ENCODE results near the gene GLI2.

Gene GLI2

DNA sequence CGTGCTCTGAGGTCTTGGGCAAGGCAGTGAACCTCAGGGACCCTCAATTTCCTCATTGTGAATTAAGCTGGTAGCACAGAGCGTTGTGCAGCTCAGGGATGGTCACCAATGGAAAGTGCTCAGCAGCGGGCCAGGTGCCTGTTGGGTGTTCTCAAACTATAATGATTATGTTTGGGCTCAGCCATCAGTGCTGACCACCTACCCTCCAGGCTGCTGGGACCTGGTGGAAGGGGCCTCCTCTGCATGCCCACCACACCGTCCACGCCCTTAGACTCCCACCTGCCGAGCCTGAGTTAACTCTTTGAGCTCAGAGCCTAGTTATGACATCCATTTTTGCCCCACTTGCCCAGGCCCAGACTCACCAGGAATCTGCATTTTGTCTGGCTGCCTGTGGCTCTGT lies 35.0 kb downstream of the GLI2 start:
- no peak for DNase-seq (ENCODE audit: low spot score)

DNA sequence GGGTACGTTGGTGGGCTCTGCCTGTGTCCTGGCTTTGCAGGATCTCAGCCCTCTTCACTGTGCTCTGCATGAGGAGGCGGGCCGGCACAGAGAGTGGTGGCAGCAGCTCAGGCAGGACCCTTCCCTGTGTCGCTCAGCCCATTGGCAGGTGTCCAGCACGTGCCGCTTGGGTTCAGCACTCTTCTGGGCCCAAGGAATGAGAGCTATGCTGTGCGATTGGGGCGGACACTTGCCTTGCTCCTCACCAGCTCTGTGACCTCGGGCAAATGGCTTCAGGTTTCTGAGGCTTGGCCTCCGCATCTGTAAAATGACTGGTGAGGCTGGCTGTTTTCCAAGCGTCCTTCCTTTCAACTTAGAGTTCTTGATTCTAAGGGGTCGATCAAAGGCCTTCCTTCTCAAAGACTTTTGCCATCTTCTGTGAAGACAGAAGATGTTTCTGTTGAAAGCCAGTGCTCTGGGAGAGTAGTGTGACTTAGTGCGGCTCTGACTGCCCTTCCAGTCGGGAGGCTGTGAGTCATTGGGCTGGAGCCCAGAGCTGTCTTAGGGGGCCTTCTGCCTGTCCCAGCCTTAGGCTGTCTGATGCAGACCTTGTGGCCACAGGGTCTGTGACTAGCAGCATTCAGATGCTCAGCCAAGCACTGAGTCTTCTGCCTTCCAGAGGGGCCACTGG lies 35.6 kb downstream of the GLI2 start:
- DNase-seq (ENCODE audit: low spot score) = peak; percentile 18

DNA sequence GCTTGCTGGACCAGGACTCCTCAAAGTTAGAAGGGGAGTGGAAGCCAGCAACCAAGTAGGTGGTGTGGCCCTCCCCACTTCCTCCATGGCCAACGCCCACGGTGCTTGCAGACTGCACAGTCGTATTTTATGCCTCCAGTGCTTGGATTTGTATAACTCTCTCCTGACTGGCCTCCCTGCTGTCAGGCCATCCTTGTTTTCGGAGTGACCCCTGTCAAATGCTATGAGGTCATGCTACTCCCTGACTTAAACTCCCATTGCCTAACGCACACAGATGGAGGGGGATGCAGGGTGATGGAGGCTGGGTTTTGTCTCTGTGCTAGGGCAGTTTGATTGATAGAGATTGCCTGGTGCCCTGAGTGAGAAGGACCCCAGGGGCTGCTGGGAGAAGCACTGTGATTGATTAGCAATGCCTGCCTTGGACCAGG lies 36.1 kb downstream of the GLI2 start:
- no peak for DNase-seq (ENCODE audit: low spot score)

DNA sequence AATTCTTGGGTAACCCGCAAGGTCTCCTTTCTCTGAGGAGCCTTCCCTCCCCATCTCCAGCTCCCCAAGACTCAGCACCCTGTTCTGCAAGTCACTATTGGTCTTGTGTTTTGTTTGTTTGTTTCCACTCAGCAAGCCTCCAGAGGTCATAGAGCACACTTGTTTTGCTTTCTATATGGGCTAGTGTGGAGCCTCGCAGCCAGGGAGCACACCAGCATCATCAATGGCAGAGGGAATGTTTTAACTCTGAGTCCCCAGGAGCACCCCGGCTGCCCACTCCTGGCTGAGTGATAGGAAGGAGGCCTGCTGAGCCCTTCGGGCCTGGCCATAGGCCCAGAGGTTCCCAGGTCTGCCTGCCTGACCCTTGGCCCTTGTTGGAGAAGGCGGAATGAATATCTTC lies 36.6 kb downstream of the GLI2 start:
- no peak for DNase-seq (ENCODE audit: low spot score)

DNA sequence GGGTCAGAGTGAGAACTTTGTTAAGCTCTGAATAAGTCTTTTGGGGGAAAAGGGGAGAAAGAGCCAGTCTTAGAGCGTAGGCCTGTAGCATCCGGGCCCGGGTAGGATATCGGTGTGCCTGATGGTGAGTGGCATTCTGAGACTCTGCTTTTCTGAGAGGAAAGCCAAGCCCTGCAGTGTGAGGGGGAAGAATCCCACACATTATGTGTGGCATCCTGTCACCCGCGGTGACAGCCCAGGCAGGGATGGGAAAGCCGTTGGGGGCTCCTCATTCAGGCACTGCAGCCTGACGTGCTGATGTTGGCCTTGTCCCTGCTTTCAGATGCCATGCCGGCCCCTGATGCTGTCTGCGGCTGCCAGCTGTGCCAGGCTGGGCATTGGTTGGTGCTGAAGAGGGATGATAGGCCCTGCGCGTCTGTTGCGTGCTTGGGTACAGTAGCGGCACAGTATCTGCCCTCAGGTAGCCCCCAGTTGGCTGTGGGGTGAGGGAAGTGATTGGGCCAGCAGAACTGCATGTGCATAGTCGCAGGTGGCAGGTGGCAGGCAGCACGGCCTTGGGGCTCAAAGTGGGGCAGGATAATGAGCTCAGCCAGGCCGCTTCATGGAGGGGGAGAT lies 37.6 kb downstream of the GLI2 start:
- DNase-seq (ENCODE audit: low spot score) = no peak

DNA sequence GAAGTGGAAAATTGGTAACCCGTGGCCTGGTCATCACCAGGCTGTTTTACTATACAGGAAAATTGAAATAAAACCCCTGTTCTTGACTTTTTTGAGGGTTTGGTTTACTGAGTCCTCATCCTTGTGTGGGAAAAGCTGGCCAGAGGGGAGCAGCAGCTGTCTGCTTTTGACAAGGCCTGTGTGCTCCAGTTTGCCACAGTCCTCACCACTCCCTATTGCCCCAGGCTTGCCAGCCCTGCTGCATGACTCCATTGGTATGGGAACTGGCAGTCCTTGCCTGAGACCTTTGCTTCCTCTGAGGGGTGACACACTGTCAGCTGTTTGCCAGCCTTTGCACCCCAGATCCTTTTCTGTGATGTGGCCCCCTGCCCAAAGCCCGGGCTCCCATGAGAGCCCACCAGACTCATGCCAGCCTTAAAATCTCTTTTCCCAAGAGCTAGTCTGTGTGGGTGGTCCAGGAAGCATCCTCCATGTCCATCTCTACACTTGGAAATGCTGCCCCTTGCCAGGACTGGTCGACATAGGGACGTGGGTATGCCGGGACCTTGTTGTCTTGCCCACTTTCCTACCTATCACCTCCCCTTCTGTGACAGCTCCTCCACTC lies 39.0 kb downstream of the GLI2 start:
- no peak for DNase-seq (ENCODE audit: low spot score)

DNA sequence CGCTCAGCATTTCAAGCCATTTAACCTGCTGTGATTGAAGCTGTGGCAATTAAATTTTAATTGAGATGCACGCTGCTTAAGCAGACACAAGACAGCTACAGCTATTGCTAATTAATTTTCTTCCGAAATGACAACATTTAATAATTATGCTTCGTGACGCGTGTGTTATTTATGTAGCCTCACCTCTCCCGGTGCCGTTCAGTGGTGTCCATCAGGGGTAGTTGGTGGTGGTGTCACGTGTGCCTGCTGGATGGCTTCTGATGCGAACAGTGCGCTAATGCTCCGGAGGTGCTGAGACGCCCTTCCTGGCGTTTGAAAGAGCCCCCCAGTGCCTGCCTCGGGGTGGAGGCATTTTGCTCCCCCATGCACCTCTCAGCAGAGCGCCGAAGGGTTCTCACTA lies 39.5 kb downstream of the GLI2 start:
- no peak for DNase-seq (ENCODE audit: low spot score)

DNA sequence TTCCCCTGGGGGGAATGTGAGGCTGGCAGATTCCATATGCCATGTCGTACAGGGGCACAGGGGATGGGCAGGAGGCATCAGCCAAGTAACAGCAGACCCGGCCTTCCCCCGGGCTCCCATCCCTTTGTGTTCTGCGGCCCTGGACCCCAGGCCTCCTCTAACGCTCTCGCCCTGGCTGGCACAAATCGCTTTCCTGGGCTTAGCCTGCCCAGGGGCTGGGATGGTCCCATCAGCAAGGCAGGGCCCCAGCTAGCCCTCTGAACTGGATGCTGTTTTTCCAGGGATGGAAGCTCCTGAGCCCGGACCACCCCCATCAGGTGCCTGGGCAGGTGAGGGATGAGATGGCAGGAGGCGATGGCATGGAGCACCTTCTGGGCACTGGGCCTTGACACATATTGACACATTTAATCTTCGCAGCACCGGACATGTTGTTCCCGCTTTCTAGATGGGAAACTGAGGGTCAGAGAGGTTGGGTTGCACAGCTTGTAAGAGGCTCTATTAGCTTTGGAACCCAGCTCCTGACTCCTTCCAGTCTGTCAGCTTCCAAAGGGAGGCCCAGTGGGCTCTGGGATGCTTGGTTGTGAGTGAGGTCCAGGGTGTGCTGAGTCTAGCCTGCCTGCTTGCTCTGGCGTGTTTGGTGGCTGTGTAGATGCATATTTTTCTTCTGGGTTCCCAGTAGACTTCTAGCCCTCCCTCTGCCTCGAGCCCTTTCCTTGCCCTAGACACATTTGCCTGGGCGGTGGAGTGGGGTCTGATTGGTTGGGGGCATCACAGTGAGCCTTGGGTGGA lies 40.3 kb downstream of the GLI2 start:
- DNase-seq (ENCODE audit: low spot score) = no peak

DNA sequence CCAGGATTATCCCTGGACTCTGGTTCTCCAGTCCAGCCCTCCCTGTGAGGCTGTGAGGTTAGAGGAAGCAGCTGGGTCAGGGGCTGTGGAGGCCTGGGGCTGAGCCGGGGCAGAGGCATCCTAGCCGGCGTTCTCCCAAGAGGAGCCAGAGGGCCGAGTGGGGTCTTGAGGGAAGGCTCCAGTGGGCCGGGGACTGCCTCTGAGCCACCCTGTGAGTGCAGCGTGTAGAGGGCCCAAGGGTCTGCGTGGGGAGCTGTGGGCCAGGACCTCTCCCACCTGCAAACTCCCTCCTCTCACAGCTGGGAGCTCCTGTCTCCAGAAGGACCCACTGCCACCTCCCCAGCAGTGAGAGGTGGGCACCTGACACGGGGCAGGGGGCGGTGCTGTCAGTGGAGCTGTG lies 41.0 kb downstream of the GLI2 start:
- no peak for DNase-seq (ENCODE audit: low spot score)

DNA sequence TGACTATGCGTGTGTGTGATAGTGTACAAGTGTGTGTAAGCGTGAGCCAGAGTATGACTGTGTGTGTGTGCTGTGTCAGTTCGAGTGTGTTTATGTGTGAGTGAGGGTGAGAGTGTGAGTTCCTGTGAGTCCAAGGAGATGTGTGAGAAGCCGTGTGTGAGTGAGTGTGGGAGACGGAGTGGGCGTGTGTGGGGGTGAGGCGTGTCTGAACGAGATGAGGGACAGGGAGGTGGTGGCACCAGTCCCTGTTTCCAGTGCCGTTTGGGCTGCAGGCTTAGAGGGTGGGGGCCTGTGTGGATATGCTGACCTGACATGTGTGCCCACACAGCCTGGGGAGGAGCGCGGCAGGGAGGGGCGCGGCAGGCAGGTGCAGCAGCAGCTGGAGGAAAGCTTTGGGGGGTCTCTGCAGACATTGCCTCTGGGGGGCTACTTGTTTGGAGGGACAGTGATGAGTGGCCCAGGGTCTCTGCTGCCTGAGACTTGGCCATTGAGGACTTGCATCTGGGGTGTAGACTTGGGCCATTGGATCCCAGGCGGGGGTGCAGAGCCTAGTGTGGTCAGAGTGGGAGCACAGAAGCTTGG lies 41.6 kb downstream of the GLI2 start:
- no peak for DNase-seq (ENCODE audit: low spot score)

DNA sequence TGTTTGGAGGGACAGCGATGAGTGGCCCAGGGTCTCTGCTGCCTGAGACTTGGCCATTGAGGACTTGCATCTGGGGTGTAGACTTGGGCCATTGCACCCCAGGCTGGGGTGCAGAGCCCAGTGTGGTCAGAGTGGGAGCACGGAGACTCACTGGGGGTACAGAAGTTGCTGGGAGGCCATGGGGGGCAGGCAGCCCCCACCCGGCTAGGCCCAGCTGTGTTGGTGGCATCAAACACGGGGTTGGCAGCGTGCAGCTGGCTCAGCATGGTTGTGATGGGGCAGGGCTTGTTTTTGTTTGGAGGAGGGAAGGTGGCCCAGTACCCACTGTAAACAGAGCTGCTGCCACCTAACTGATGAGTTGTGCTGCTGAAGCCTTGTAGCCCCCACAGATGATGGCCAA lies 42.1 kb downstream of the GLI2 start:
- DNase-seq (ENCODE audit: low spot score) = no peak

DNA sequence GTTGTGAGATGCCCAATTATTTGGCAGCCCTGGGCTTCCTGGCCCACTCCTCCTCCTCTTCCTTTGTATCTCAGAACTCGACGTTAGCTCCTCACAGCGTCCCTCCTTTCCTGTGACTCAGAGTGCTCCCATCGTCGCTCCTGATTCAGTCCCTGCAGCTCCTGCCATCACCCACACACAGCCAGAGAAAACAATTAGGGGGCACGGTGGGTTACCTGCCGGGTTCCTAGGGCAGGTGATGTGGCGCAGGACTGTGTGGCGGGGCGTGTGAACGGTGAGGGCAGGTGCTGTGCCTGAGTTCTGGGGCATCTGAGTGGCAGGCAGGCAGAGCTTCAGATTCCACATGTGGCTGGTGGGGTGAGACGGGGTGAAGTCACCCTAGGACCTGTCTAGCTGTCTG lies 42.6 kb downstream of the GLI2 start:
- no peak for DNase-seq (ENCODE audit: low spot score)

DNA sequence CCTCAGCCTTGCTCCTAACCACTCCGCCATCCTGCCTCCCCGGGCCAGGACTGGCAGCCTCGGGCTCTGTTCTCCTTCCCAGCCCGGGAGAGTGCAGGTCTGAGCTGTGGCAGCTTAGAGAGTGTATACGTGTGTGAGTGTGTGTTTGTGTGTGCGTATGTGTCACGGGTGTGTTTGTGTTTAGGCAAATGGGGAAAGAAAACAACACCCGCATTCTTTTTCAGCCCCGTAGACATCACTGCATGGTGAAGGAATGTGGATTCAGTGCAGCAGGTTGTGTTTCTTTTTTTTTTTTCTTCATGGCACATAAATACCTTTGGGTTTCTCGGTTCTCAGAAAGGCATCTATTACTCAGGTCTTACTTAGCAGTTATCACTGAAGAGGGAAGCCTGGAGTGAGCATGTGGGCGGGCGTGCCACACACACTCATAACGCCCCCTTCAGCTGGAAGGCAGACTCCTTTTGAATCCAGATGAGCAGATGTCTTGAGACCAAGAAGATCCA lies 44.2 kb downstream of the GLI2 start:
- DNase-seq (ENCODE audit: low spot score) = no peak

DNA sequence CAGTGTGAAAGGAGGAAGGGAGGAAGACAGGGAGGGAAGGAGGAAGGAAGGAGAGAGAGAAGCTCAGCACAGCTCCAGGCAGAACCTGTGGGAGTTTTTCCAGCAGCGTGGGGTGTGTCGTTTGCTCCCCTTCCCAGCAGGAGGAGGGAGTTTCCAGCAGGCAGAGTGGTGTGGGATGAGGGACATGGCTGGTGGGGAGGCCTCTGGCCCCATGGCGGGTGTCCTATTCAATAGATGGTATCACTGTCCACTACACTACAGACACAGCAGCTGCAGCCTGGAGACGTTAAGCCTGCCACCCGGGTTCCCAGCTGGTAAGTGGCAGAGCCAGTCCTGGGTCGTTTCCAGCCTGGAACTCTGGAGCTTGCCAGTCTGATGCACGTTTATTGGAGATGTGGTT lies 44.7 kb downstream of the GLI2 start:
- DNase-seq (ENCODE audit: low spot score) = no peak

DNA sequence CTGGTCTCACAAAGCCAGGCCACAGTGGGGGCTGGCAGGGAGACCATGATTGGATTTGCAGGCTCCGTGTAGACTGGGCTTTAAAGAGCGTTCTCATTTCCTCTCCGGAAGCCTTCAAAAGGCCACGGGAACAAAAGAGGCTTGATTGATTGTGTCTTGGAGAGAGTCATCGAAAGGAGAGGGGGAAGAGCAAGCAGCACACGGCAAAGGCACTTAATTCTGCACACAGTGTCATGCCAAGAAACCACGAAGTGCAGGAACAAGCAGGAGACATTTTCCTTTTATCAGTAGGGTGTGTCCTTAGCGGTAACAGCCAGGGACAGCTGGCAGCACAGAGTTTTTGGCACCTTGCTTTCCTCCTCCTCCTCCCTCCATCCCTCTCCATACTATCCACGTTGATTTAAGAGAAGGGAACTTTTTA lies 47.7 kb downstream of the GLI2 start:
- no peak for DNase-seq (ENCODE audit: low spot score)

DNA sequence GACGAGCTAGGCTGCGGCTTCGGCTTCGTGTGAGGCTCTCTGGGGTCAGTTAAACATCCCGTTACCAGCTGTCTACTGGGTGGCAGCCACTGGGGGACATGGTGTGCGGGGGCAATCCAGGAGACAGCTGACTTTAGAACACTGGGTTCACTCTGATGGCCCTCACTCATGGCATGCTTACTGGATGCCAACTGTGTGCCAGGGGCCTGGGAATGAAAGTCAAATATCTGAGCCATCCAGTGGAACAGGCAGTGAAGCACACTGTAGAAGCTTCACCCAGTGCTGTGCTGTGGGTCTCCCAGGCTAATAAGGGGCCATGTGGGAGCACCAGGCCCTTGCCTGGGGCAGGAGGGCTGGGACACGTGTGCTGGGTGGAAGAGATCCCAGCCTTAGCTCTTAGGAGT lies 48.3 kb downstream of the GLI2 start:
- DNase-seq (ENCODE audit: low spot score) = no peak

Data from RKO (cell line).